WTC11 (cell line): ENCODE data around the gene SETD3. TPM values are rescaled to one million over a fixed set of nuclear protein-coding genes. Genes with fewer than 3 reads are reported as not detected.

Source experiments
- ATAC-seq: fragments of 200-7000 bp; cut with Tn5 transposase; 2 replicates; pipeline ENCODE4 v1.10.0; 2021; ENCODE audit warnings: mild to moderate bottlenecking, moderate library complexity
- CTCF ChIA-PET: fragments of 300-600 bp; sonication (Branson Sonifier 250); formaldehyde crosslinking; loops from one replicate; lab custom pipeline; 2021; ENCODE audit warnings: antibody characterized with exemption; lab: Charles Lee
- POLR2A ChIA-PET: fragments of 350-600 bp; sonication (Branson Sonifier 250); formaldehyde crosslinking; loops from one replicate; lab custom pipeline; 2021; ENCODE audit warnings: antibody characterized with exemption; lab: Charles Lee
- DNase-seq: peaks from one replicate; pipeline ENCODE4 v3.0.0; 2021; ENCODE audit warnings: low spot score
- H3K27ac Mint-ChIP-seq: 2 replicates; pipeline ENCODE4 v1.8.0; 2021; ENCODE audit warnings: mixed read lengths
- H3K27me3 Mint-ChIP-seq: 2 replicates; pipeline ENCODE4 v1.8.0; 2021; ENCODE audit warnings: low read depth, mild to moderate bottlenecking, moderate library complexity, mixed read lengths
- H3K36me3 Mint-ChIP-seq: 2 replicates; pipeline ENCODE4 v1.8.0; 2021; ENCODE audit warnings: mixed read lengths
- H3K4me1 Mint-ChIP-seq: 2 replicates; pipeline ENCODE4 v1.8.0; 2022; ENCODE audit warnings: mixed read lengths
- H3K4me3 Mint-ChIP-seq: 2 replicates; pipeline ENCODE4 v1.8.0; 2021; ENCODE audit warnings: mild to moderate bottlenecking, moderate library complexity, mixed read lengths
- H3K9me3 Mint-ChIP-seq: 2 replicates; pipeline ENCODE4 v1.8.0; 2021; ENCODE audit warnings: mixed read lengths
- ARID4B ChIP-seq: sonication (generic); formaldehyde crosslinking; IDR thresholded peaks from 2 replicates; pipeline ENCODE4 v1.8.0; 2023; ENCODE audit warnings: missing genetic modification reagents, mild to moderate bottlenecking, borderline replicate concordance
- ATF1 ChIP-seq: sonication (generic); formaldehyde crosslinking; IDR thresholded peaks from 2 replicates; pipeline ENCODE4 v1.8.1; 2023; ENCODE audit warnings: mild to moderate bottlenecking, moderate library complexity, missing genetic modification reagents
- E2F1 ChIP-seq: sonication (generic); formaldehyde crosslinking; IDR thresholded peaks from 2 replicates; pipeline ENCODE4 v1.8.0; 2022; ENCODE audit warnings: mild to moderate bottlenecking, missing genetic modification reagents
- ELF4 ChIP-seq: sonication (generic); formaldehyde crosslinking; IDR thresholded peaks from 2 replicates; pipeline ENCODE4 v1.8.1; 2022; ENCODE audit warnings: low read depth, mild to moderate bottlenecking, moderate library complexity, missing genetic modification reagents
- FOXJ3 ChIP-seq: sonication (generic); formaldehyde crosslinking; IDR thresholded peaks from 2 replicates; pipeline ENCODE4 v1.9.0; 2021; ENCODE audit warnings: missing genetic modification reagents, mild to moderate bottlenecking, borderline replicate concordance
- MXD4 ChIP-seq: fragments of 250-450 bp; sonication (Bioruptor Pico); IDR thresholded peaks from 2 replicates; pipeline ENCODE4 v1.8.0; 2021; ENCODE audit warnings: mild to moderate bottlenecking, moderate library complexity, borderline replicate concordance
- MYBL2 ChIP-seq: sonication (generic); formaldehyde crosslinking; IDR thresholded peaks from 2 replicates; pipeline ENCODE4 v1.8.1; 2023; ENCODE audit warnings: mild to moderate bottlenecking, moderate library complexity, missing genetic modification reagents
- NFATC4 ChIP-seq: fragments of 250-450 bp; sonication (Bioruptor Pico); IDR thresholded peaks from 2 replicates; pipeline ENCODE4 v1.9.0; 2021; ENCODE audit warnings: mild to moderate bottlenecking
- NR3C1 ChIP-seq: sonication (generic); formaldehyde crosslinking; conservative IDR thresholded peaks from 2 replicates; pipeline ENCODE4 v1.8.1; 2023; ENCODE audit warnings: low read depth, mild to moderate bottlenecking, missing genetic modification reagents
- OVOL2 ChIP-seq: fragments of 250-450 bp; sonication (Bioruptor Pico); IDR thresholded peaks from 2 replicates; pipeline ENCODE4 v1.9.0; 2021; ENCODE audit warnings: mild to moderate bottlenecking, borderline replicate concordance
- PRDM15 ChIP-seq: sonication (generic); formaldehyde crosslinking; IDR thresholded peaks from 2 replicates; pipeline ENCODE4 v1.8.0; 2022; ENCODE audit warnings: missing genetic modification reagents
- ZNF232 ChIP-seq: sonication (generic); formaldehyde crosslinking; IDR thresholded peaks from 2 replicates; pipeline ENCODE4 v1.8.0; 2022; ENCODE audit warnings: mild to moderate bottlenecking, missing genetic modification reagents
- ZNF396 ChIP-seq: fragments of 250-450 bp; sonication (Bioruptor Pico); IDR thresholded peaks from 2 replicates; pipeline ENCODE4 v1.8.0; 2021; ENCODE audit warnings: mild to moderate bottlenecking, moderate library complexity, borderline replicate concordance
- ZNF416 ChIP-seq: fragments of 250-450 bp; sonication (Bioruptor Pico); IDR thresholded peaks from 2 replicates; pipeline ENCODE4 v1.9.0; 2021; ENCODE audit warnings: mild to moderate bottlenecking, inconsistent platforms
- total RNA-seq: library from RNA; stranded (reverse); gene quantifications from 3 replicates; pipeline ENCODE4 v1.2.3, GENCODE V29; 2021
- TF ChIP-seq, protein P1 (sequence below): sonication (generic); formaldehyde crosslinking; IDR thresholded peaks from 2 replicates; pipeline ENCODE4 v1.8.1; 2023; ENCODE audit warnings: mild to moderate bottlenecking, missing genetic modification reagents, moderate library complexity
- TF ChIP-seq, protein P2 (sequence below): fragments of 250-450 bp; sonication (Bioruptor Pico); conservative IDR thresholded peaks from 2 replicates; pipeline ENCODE4 v1.9.0; 2021; ENCODE audit warnings: mild to moderate bottlenecking
- TF ChIP-seq, protein P3 (sequence below): fragments of 250-450 bp; sonication (Bioruptor Pico); IDR thresholded peaks from 2 replicates; pipeline ENCODE4 v1.8.0; 2021; ENCODE audit warnings: mild to moderate bottlenecking

Gene SETD3
- total RNA-seq, 1 experiment from 2014 or later: 53.1 TPM

DNA sequence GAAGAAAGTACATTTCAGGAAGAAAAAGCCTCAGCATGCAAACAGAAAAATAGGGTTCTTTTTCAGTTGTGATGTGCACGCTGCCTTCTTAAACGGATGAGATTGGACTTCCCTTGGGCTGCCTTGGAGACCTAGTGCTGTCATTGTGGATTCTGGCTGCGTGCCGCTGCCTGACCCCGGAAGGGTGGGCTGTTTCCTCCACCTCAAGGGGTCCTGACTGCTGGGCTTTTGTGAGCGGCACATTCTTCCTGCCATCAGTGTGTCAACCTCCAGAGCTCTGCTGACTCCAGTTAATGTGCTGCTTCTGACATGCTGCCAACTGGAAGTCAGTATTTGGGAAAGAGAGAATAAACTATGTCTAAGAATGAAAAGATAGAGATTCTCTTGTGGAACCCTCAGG lies 25.6 kb upstream of the SETD3 start:
- Mint-ChIP-seq H3K36me3 (peaks cover 76% of the 10 kb centered on the region), H3K4me3 (no peak overlapping the region), H3K4me1 (peaks cover 48% of the 10 kb centered on the region), H3K9me3 (no peaks in the 10 kb centered on the region), H3K27me3 (no peaks in the 10 kb centered on the region), H3K27ac (peak overlapping the region; percentile 47; the same call in 1 of the 2 replicates)
- CTCF ChIA-PET: no interaction called here
- TF ChIP-seq, protein P1, sequence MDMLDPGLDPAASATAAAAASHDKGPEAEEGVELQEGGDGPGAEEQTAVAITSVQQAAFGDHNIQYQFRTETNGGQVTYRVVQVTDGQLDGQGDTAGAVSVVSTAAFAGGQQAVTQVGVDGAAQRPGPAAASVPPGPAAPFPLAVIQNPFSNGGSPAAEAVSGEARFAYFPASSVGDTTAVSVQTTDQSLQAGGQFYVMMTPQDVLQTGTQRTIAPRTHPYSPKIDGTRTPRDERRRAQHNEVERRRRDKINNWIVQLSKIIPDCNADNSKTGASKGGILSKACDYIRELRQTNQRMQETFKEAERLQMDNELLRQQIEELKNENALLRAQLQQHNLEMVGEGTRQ (CRISPR knock-in tag): no peak
- no peak for TF ChIP-seq MXD4 (CRISPR knock-in tag)
- no peak for TF ChIP-seq ARID4B (CRISPR knock-in tag)
- TF ChIP-seq NFATC4: no peak
- TF ChIP-seq FOXJ3 (CRISPR knock-in tag): no peak
- TF ChIP-seq, protein P2, sequence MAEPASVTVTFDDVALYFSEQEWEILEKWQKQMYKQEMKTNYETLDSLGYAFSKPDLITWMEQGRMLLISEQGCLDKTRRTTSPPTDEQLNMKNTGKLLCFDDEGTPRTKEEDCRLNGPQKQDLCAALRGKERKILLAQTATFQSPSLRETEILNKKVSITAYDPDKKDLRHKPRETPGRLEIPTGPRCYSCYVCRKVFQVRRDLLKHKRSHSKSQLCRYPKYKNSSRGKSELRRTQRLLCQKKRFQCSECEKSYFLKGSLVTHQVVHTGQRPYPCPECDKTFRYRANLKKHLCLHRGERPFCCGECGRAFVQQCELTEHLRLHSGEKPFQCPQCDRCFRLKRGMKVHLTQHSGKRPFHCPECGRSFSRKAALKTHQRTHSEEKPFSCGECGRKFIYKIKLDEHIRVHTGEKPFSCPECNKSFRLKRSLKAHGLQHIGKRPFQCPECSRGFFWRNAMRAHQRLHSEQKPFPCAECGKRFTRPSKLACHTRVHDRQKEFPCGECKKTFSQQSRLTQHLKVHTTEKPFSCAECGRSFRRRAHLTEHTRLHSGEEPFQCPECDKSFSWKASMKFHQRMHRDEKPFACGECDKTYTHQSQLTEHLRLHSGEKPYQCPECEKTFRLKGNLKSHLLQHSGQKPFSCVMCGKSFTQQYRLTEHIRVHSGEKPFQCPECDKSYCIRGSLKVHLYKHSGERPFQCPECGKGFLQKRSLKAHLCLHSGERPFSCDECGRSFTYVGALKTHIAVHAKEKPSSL (CRISPR knock-in tag): no peak
- no peak for TF ChIP-seq OVOL2
- TF ChIP-seq, protein P3, sequence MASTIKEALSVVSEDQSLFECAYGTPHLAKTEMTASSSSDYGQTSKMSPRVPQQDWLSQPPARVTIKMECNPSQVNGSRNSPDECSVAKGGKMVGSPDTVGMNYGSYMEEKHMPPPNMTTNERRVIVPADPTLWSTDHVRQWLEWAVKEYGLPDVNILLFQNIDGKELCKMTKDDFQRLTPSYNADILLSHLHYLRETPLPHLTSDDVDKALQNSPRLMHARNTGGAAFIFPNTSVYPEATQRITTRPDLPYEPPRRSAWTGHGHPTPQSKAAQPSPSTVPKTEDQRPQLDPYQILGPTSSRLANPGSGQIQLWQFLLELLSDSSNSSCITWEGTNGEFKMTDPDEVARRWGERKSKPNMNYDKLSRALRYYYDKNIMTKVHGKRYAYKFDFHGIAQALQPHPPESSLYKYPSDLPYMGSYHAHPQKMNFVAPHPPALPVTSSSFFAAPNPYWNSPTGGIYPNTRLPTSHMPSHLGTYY (CRISPR knock-in tag): no peak
- no peak for TF ChIP-seq E2F1 (CRISPR knock-in tag)
- TF ChIP-seq MYBL2 (CRISPR knock-in tag): no peak
- TF ChIP-seq PRDM15 (CRISPR knock-in tag): no peak
- no peak for TF ChIP-seq ZNF416 (CRISPR knock-in tag)
- TF ChIP-seq ZNF232 (CRISPR knock-in tag): no peak
- TF ChIP-seq NR3C1 (CRISPR knock-in tag): no peak
- no peak for TF ChIP-seq ATF1 (CRISPR knock-in tag)
- no peak for TF ChIP-seq ELF4 (CRISPR knock-in tag)
- no peak for TF ChIP-seq ZNF396 (CRISPR knock-in tag)
- ATAC-seq (no peak), DNase-seq (no peak)
- POLR2A ChIA-PET: no interaction called here
